Esophagus squamous epithelium (tissue), 5 donors: Measurements from ENCODE around the gene DCUN1D2. TPM values are rescaled to one million over a fixed set of nuclear protein-coding genes. Genes with fewer than 3 reads are reported as not detected.

Source experiments
- DNase-seq: peaks from one replicate; lab custom pipeline; 2025; lab: John Stamatoyannopoulos, UW
- H3K27ac ChIP-seq, 4 donors: fragments of 200-600 bp; sonication (generic); one replicate each; pipeline ENCODE4 v1.5.1; 2016 to 2019; ENCODE audit warnings: mild to moderate bottlenecking in 1 of 4
- H3K27me3 ChIP-seq, 4 donors: fragments of 200-600 bp; sonication (generic); 1 replicate in 3 of 4; 2 replicates in 1 of 4; pipeline versions ENCODE4 v1.5.1 to v1.6.0; 2017 to 2021; ENCODE audit warnings: antibody characterized with exemption in 1 of 4
- H3K36me3 ChIP-seq, 3 donors: fragments of 200-600 bp; sonication (generic); one replicate each; pipeline ENCODE4 v1.5.1; 2016 to 2019
- H3K4me1 ChIP-seq, 3 donors: fragments of 200-600 bp; sonication (generic); one replicate each; pipeline ENCODE4 v1.5.1; 2017 to 2019
- H3K4me3 ChIP-seq, 4 donors: fragments of 200-600 bp; sonication (generic); 1 replicate in 3 of 4; 2 replicates in 1 of 4; pipeline ENCODE4 v1.5.1; 2016 to 2019; ENCODE audit warnings: mild to moderate bottlenecking in 2 of 4, moderate library complexity in 1 of 4
- H3K9me3 ChIP-seq, 3 donors: fragments of 200-600 bp; sonication (generic); one replicate each; pipeline ENCODE4 v1.5.1; 2016 to 2019
- POLR2A ChIP-seq, 4 donors: fragments of 450-650 bp; IDR thresholded peaks; one replicate each; pipeline ENCODE4 v1.6.1; 2017; ENCODE audit warnings: antibody characterized with exemption in 4 of 4, mild to moderate bottlenecking in 4 of 4, moderate library complexity in 3 of 4
- WGBS, 2 donors: methylation state at CpG; one replicate each; pipeline ENCODE4 v1.1.5; 2018; 5-methylcytosine and 5-hydroxymethylcytosine counted together
- intact Hi-C: fragments of 100-400 bp; cut with DNase I; formaldehyde crosslinking; loops from one replicate; pipeline ENCODE4 v1.15.0; 2022
- total RNA-seq, 4 donors: library from RNA; depleted of rRNA; stranded (reverse); fragments of >200 nt; gene quantifications; one replicate each; pipeline ENCODE4 v1.1.0, GENCODE V29; 2016
- TF ChIP-seq, protein P1 (sequence below), 6 experiments: fragments of 450-650 bp in 4 of 6; fragments of 200-600 bp in 2 of 6; sonication (generic) in 2 of 6; IDR thresholded peaks; one replicate each; pipeline ENCODE4 v1.5.1; 2016 to 2019; ENCODE audit warnings: antibody characterized with exemption in 6 of 6, mild to moderate bottlenecking in 4 of 6, moderate library complexity in 4 of 6
- donor health status: DM: yes; HTN: yes; CAD: no.

Gene DCUN1D2
- total RNA-seq, 4 donors from 2014 or later: 4.7 to 14.1 (median 7.7) TPM

GRCh38 chr13:113422807-113423519 lies 67.5 kb downstream of the DCUN1D2 start:
- 68 to 72% methylated on average over 10 to 13 of the region's 26 CpGs for WGBS, 2 donors
- H3K27me3 ChIP-seq: peaks cover 0 to 8% (median 0%) of the 10 kb centered on the region in 4 donors
- no peaks in the 10 kb centered on the region for H3K9me3 ChIP-seq
- no peak overlapping the region for H3K4me3 ChIP-seq
- H3K4me1 ChIP-seq: peaks cover 0 to 16% (median 4%) of the 10 kb centered on the region in 3 donors
- H3K36me3 ChIP-seq: no peaks in the 10 kb centered on the region
- peak overlapping the region in 3 of 4 donors; percentile 65 to 71 (median 67) for H3K27ac ChIP-seq
- no peak for DNase-seq
- TF ChIP-seq, protein P1, sequence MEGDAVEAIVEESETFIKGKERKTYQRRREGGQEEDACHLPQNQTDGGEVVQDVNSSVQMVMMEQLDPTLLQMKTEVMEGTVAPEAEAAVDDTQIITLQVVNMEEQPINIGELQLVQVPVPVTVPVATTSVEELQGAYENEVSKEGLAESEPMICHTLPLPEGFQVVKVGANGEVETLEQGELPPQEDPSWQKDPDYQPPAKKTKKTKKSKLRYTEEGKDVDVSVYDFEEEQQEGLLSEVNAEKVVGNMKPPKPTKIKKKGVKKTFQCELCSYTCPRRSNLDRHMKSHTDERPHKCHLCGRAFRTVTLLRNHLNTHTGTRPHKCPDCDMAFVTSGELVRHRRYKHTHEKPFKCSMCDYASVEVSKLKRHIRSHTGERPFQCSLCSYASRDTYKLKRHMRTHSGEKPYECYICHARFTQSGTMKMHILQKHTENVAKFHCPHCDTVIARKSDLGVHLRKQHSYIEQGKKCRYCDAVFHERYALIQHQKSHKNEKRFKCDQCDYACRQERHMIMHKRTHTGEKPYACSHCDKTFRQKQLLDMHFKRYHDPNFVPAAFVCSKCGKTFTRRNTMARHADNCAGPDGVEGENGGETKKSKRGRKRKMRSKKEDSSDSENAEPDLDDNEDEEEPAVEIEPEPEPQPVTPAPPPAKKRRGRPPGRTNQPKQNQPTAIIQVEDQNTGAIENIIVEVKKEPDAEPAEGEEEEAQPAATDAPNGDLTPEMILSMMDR (IDR thresholded peaks at IDR 0.05): no peak
- no peak for TF ChIP-seq POLR2A (IDR thresholded peaks at IDR 0.05)
- intact Hi-C loops: no loop called here

DNA sequence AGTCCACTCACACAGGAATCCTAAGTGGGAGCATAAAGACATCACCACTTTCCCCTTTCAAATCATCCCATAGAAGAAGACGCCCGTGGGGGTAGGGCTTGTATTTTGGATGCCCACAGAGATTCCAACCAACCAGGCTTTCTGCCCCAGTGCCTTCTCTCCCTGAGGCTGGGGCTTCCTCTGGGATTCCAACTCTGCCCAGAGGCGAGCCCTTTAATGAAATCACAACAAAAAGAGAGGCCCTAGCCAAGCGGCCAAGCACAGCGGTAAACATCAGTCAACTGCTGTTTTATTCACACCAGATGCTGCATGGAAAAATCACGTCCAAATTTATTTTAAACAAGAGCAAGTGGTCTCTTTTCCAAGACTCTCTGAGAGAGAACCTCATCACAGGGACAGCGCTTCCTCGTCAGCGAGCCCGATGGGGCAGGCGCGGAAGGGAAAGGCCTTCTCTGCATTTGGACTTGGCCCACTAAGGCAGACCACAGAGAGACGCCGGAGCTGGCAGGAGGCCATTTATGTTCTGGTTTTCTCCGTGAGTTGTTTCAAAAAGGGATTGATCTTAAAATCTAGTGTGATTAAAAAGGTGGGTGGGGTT lies 68.7 kb downstream of the DCUN1D2 start:
- H3K4me3 ChIP-seq: peak overlapping the region in 2 of 4 donors; percentile 1 to 7
- intact Hi-C loops: no loop called here
- no peaks in the 10 kb centered on the region for H3K9me3 ChIP-seq
- no peak for TF ChIP-seq POLR2A (IDR thresholded peaks at IDR 0.05)
- TF ChIP-seq, protein P1 (IDR thresholded peaks at IDR 0.05): no peak
- H3K36me3 ChIP-seq: no peaks in the 10 kb centered on the region
- H3K27me3 ChIP-seq: peaks cover 0 to 10% (median 0%) of the 10 kb centered on the region in 4 donors
- 55 to 73% methylated on average over 8 to 9 of the region's 15 CpGs for WGBS, 2 donors
- peak overlapping the region; percentile 9 to 71 (median 66) for H3K27ac ChIP-seq
- H3K4me1 ChIP-seq: peaks cover 0 to 16% (median 4%) of the 10 kb centered on the region in 3 donors
- no peak for DNase-seq

- no peak for DNase-seq
- H3K27ac ChIP-seq: peak overlapping the region; percentile 2 to 71 (median 66)
- peaks cover 0 to 16% (median 4%) of the 10 kb centered on the region in 3 donors for H3K4me1 ChIP-seq
- no CpG with 5 or more reads among the region's 38 CpGs for WGBS, 2 donors
- no peak overlapping the region for H3K4me3 ChIP-seq
- intact Hi-C loops: no loop called here
- no peaks in the 10 kb centered on the region for H3K9me3 ChIP-seq
- TF ChIP-seq, protein P1 (IDR thresholded peaks at IDR 0.05): no peak
- TF ChIP-seq POLR2A (IDR thresholded peaks at IDR 0.05): no peak
- peaks cover 0 to 10% (median 0%) of the 10 kb centered on the region in 4 donors for H3K27me3 ChIP-seq
- no peaks in the 10 kb centered on the region for H3K36me3 ChIP-seq
Measured at GRCh38 chr13:113420833-113421600, 69.5 kb downstream of the DCUN1D2 start.

- TF ChIP-seq, protein P1 (IDR thresholded peaks at IDR 0.05): no peak
- TF ChIP-seq POLR2A (IDR thresholded peaks at IDR 0.05): no peak
- no peaks in the 10 kb centered on the region for H3K9me3 ChIP-seq
- H3K36me3 ChIP-seq: no peaks in the 10 kb centered on the region
- H3K27ac ChIP-seq: no peak overlapping the region
- H3K4me3 ChIP-seq: no peak overlapping the region
- no peak for DNase-seq
- intact Hi-C loops: no loop called here
- peaks cover 0 to 11% (median 0%) of the 10 kb centered on the region in 4 donors for H3K27me3 ChIP-seq
- whole genome bisulfite sequencing, 2 donors: 86 to 90% methylated on average over 14 to 15 of the region's 15 CpGs
- peaks cover 0 to 16% (median 4%) of the 10 kb centered on the region in 3 donors for H3K4me1 ChIP-seq
Measured at GRCh38 chr13:113420232-113420631, 70.3 kb downstream of the DCUN1D2 start.
